RWPE1 (cell line): ENCODE measurements around the gene EPB41L5.
"Not testable (repeated sequence)": the region's sequence is repeated elsewhere in the genome, so short reads cannot be mapped to it uniquely, and the experiment has no call there.

Source experiments
- CTCF ChIA-PET: fragments of 350-600 bp; sonication (Branson Sonifier 250); formaldehyde crosslinking; extraction: SDS; loops from one replicate; lab custom pipeline; 2021; lab: Yijun Ruan, JAX
- POLR2A ChIA-PET: fragments of 400-600 bp; formaldehyde crosslinking; extraction: SDS; loops from one replicate; lab custom pipeline; 2020; ENCODE audit warnings: antibody characterized with exemption; ENCODE audit not compliant: low non-redundant PET; lab: Yijun Ruan, JAX
- DNase-seq: peaks from one replicate; pipeline ENCODE4 v3.0.0; 2012; ENCODE audit warnings: low spot score
- H3K27ac ChIP-seq: fragments of 450-650 bp; 2 replicates; pipeline ENCODE4 v1.5.1; 2017
- TF ChIP-seq, protein P1 (sequence below): fragments of 450-650 bp; conservative IDR thresholded peaks from 2 replicates; pipeline ENCODE4 v1.5.1; 2017; ENCODE audit warnings: low read depth, mild to moderate bottlenecking

Gene EPB41L5

GRCh38 chr2:120014226-120014980 lies 1.5 kb downstream of the EPB41L5 start:
- TF ChIP-seq, protein P1, sequence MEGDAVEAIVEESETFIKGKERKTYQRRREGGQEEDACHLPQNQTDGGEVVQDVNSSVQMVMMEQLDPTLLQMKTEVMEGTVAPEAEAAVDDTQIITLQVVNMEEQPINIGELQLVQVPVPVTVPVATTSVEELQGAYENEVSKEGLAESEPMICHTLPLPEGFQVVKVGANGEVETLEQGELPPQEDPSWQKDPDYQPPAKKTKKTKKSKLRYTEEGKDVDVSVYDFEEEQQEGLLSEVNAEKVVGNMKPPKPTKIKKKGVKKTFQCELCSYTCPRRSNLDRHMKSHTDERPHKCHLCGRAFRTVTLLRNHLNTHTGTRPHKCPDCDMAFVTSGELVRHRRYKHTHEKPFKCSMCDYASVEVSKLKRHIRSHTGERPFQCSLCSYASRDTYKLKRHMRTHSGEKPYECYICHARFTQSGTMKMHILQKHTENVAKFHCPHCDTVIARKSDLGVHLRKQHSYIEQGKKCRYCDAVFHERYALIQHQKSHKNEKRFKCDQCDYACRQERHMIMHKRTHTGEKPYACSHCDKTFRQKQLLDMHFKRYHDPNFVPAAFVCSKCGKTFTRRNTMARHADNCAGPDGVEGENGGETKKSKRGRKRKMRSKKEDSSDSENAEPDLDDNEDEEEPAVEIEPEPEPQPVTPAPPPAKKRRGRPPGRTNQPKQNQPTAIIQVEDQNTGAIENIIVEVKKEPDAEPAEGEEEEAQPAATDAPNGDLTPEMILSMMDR, result no peak
- DNase-seq, result no peak
- ChIA-PET CTCF (no interaction called here), POLR2A (no interaction called here)
- no peak overlapping the region for H3K27ac ChIP-seq

GRCh38 chr2:120016800-120017199 lies 3.9 kb downstream of the EPB41L5 start:
- TF ChIP-seq, protein P1, result no peak
- no peak for DNase-seq
- POLR2A ChIA-PET, result no interaction called here
- no peak overlapping the region for H3K27ac ChIP-seq
- CTCF ChIA-PET, result no interaction called here

GRCh38 chr2:120017201-120017600 lies 4.3 kb downstream of the EPB41L5 start:
- no peak overlapping the region for H3K27ac ChIP-seq
- POLR2A ChIA-PET, result no interaction called here
- no peak for DNase-seq
- CTCF ChIA-PET, result no interaction called here
- TF ChIP-seq, protein P1, result no peak

DNA sequence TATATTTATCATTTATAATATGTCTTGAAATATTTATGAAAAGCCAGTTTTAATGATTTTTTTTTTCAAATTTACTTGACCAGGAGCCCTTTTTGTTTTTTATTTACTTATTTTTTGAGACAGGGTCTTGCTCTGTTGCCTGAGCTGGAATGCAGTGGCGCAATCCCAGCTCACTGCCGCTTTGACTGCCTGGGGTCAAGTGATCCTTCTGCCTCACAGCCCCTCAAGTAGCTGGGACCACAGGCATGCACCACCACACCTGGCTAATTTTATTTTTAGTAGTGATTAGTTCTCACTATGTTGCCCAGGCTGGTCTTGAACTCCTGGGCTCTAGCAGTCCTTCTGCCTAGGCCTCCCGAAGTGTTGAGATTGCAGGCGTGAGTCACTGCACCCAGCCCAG lies 5.7 kb downstream of the EPB41L5 start:
- ChIA-PET CTCF (interaction anchor here (0.6 to 0.8 kb wide), 2 partner anchors 15 to 138 kb away, joined by 3 to 4 read pairs; no protein-coding TSS in a partner anchor), POLR2A (no interaction called here)
- TF ChIP-seq, protein P1, result no peak
- DNase-seq, result no peak
- no peak overlapping the region for H3K27ac ChIP-seq

GRCh38 chr2:120020554-120020953 lies 7.7 kb downstream of the EPB41L5 start:
- ChIA-PET CTCF (no interaction called here), POLR2A (no interaction called here)
- DNase-seq, result no peak
- TF ChIP-seq, protein P1, result no peak
- H3K27ac ChIP-seq, result no peak overlapping the region

- POLR2A ChIA-PET, DNase-seq, CTCF ChIA-PET, H3K27ac ChIP-seq: not testable (repeated sequence)
These were observed 9.6 kb downstream of the EPB41L5 start for GRCh38 chr2:120022505-120022904.

DNA sequence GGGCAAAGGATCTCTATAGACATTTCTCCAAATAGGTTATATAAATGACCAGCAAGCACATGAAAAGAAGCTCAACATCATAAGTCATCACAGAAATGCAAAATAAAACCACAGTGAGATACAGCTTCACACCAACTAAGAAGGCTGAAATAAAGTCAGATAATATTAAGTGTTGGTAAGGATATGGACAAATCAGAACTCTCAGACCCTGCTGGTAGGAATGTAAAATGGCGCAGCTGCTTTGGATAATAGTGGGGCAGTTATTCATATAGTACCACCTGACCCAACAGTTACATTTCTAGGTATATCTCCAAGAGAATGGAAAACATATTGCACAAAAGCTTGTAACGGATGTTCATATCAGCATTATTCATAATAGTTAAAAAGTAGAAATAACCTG lies 14.0 kb downstream of the EPB41L5 start:
- POLR2A ChIA-PET, result no interaction called here

More for the DNA sequence above, 14.0 kb downstream of the EPB41L5 start:
- no peak overlapping the region for H3K27ac ChIP-seq
- DNase-seq, result no peak
- TF ChIP-seq, protein P1, result no peak
- CTCF ChIA-PET, result interaction anchor here (0.9 kb wide), 1 partner anchor 13 kb away, joined by 4 read pairs; no protein-coding TSS in a partner anchor
